HG03045 (cell line): ENCODE measurements around the gene SEC22B.
"Not testable (repeated sequence)": the region's sequence is repeated elsewhere in the genome, so short reads cannot be mapped to it uniquely, and the experiment has no call there.

Source experiments
- ATAC-seq: cut with Tn5 transposase; IDR thresholded peaks from one replicate; pipeline ENCODE4 v1.9.1; 2021; ENCODE audit warnings: mild to moderate bottlenecking, moderate library complexity; ENCODE audit not compliant: unreplicated experiment

The SEC22B gene

DNA sequence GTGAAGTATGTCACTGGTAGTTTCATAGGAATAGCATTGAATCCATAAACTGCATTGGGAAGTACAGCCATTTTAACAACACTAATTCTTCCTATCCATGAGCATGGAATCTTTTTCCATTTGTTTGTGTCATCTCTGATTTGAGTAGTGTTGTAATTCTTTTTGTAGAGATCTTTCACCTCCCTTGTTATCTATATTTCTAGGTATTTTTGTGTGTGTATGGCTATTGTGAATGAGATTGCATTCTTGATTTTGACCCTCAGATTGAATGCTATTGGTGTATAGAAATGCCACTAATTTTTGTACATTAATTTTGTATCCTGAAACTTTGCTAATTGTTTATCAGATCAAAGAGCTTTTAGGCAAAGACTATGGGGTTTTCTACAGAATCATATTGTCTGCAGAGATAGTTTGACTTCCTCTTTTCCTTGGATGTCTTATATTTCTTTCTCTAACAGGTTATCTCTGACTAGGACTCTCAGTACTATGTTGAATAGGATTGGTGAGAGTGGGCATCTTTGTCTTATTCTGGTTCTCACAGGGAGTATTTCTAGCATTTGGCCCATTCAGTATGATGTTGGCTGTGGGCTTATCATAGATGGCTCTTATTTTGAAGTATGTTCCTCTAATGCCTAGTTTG, 26.8 kb downstream of the SEC22B start:
- ATAC-seq, result not testable (repeated sequence)

GRCh38 chr1:120145806-120146205, 30.5 kb downstream of the SEC22B start:
- ATAC-seq, result not testable (repeated sequence)

DNA sequence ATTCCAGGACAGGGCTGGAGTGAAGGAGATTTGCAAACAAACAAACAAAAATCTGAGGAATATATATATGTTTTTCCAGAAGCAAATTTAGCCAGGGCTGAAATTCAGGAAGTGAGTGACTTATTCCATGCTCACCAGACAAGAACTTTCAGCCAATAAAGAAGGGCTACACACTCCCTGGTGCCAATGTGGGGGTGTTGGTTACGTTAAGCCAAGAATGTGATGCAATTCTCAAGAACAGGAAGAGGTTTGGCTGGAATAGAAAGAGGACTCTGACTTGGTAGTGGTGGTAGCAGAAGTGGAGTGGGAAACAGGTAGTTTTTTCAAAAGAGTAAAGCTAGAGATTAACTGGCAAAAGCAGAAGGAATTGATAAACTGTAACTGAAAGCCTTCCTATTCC, 31.7 kb downstream of the SEC22B start:
- not testable (repeated sequence) for ATAC-seq

- not testable (repeated sequence) for ATAC-seq
Measured at GRCh38 chr1:120144169-120144568, 32.2 kb downstream of the SEC22B start.

GRCh38 chr1:120143334-120143733, 33.0 kb downstream of the SEC22B start:
- ATAC-seq, result not testable (repeated sequence)

GRCh38 chr1:120142512-120143263, 33.6 kb downstream of the SEC22B start:
- peak; percentile 99 for ATAC-seq

DNA sequence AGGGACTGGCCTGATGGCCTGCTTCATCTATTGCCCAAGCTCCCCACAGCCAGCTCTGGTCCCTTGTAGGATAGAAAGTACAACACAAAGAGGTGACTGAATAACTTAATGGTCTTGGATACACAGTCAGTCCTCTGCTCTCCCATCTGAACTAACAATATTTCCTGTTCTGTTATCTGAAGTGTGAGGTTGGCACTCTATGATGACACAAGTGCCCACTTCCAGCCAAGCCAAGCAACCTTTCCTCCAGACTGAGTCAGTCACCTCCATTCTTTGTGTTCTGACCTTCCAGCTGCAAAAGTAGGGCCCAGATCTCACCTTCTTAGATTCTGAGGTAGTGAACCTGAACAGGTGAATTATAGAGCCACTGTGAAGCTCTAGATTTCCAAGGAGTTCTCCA, 34.5 kb downstream of the SEC22B start:
- not testable (repeated sequence) for ATAC-seq

GRCh38 chr1:120140656-120141265, 35.6 kb downstream of the SEC22B start:
- ATAC-seq, result not testable (repeated sequence)

DNA sequence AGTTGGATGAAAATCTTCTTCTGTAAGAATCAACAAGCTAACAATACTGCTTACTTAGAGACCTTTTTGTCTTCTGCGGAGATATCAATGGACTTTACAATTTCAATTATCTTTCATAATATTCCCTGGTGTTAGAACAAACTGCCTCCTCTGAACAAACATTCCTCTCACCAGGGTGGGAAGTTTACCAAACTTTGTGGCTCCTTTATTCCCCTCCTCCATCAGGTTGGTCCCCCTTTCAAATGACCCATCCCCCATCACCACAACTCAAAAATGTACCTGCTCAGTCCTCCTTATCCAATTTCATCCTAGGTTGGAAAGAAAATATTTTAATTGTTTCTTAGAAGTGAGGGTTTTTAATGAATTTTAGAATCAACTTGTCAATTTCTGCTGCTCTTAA, 40.2 kb downstream of the SEC22B start:
- not testable (repeated sequence) for ATAC-seq

DNA sequence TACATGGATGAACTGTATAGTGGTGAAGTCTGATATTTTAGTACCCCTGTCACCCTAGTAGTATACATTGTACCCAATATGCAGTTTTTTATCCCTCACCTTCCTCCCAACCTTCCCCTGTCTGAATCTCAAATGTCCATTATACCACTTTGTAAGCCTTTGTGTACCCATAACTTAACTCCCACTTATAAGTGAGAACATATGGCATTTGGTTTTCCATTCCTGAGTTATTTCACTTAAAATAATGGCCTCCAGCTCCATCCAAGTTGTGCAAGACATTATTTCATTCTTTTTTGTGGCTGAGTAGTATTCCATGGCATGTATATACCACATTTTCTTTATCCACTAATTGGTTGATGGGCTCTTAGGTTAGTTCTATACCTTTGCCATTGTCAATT, 42.4 kb downstream of the SEC22B start:
- ATAC-seq, result not testable (repeated sequence)

GRCh38 chr1:120133228-120133927, 42.9 kb downstream of the SEC22B start:
- no peak for ATAC-seq

GRCh38 chr1:120132406-120132763, 43.9 kb downstream of the SEC22B start:
- not testable (repeated sequence) for ATAC-seq

- peak; percentile 67 for ATAC-seq
Measured at GRCh38 chr1:120131611-120132405, 44.5 kb downstream of the SEC22B start.

DNA sequence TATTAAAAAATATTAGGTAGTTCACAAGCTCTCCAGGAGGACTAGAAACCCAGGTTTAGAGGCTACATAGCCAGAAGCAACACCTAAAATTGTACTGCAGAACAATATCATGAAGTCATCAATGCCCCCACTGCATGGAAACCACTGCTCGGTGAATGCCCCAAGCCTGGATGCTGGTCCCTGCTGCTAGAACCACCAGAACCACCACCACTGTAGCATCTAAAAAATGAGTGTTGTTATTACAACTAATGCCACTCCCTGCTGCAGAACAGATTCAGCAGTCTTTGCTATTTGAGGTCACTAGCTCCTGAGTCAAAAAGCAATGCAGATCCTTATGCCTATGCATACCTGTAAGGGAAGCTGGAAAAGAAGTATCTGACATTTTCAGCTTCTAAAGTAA, 48.4 kb downstream of the SEC22B start:
- not testable (repeated sequence) for ATAC-seq

GRCh38 chr1:120126216-120126615, 50.1 kb downstream of the SEC22B start:
- ATAC-seq, result not testable (repeated sequence)

- ATAC-seq, result not testable (repeated sequence)
Measured at GRCh38 chr1:120124628-120125027, 51.7 kb downstream of the SEC22B start.

DNA sequence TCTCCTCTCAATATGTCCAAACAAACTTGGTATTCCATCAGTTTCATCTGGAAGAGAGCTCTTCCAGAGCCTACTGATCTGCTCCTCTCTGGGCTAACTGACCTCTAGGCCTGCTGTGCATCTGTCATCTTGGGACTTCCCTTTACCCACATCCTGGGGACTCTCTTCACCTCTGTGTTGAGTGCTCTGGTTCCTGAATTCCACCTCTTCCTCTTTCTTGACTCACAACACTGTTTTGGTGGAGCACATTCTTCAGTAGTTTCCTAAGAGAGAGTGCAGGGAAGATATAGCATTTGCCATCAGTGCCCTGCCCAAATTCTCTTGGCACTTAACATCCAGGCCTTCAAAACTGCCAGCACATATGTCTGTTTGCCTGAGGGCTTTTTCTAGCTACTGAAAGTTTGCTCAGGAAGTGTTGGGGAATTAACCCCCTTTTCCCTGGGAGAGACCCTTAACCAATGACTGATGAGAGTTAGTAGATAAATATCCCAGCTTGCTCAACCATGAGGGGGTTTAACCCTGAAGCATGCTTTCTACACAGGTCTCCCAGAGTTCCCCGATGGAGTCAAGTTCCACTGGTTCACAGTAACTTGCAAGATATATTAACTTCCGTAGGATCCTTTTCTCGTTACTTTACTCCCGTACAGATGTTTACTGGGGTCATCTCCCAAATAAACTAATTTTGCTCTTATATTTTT, 52.4 kb downstream of the SEC22B start:
- peak; percentile 41 for ATAC-seq

DNA sequence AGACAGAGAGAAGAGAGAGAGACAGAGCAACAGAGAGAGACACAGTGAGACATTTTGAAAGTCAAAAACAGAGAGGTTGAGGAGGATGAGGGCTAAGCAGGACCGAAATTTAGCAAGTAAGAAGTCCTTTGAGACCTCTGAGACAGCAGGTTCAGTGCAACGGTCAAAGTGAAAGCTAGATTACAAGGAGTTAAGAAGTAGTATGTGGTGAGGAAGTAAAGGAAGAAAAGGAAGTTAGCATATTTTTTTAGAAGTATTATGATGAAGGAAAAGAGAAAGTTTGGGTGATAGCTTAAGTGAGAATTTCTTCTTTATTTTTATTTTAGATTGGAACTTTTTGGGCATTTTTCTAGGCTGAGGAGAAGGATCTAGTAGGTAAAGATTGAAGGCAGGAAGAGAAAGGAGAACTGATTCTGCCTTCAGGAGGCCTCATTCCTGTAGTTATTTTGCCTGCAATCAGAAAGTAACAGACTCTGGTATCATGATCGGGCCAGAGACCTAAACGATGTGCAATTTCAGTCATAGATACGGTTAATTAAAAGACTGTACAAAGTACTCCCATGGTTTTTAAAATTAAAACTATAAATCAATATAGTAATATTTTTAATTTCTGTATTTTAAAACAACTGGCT, 53.9 kb downstream of the SEC22B start:
- peak; percentile 76 for ATAC-seq

- not testable (repeated sequence) for ATAC-seq
Measured at GRCh38 chr1:120121830-120122229, 54.5 kb downstream of the SEC22B start.
